ENCODE measurements around the gene HBE1.
"Not testable (repeated sequence)": the region's sequence is repeated elsewhere in the genome, so short reads cannot be mapped to it uniquely, and the experiment has no call there.

HBE1 gene

GRCh38 chr11:5269715-5270147 is at the start of gene HBE1:
HBE1 (minus strand) TSS chr11:5269945; CDS start chr11:5269890, 55 bp downstream.
- H3K4me3 ChIP-seq (ENCODE audit: low read depth, low read length), result no peak within 1 kb of the TSS
- in situ Hi-C loops (cut with HindIII; ENCODE audit: low sequenced_read_pairs), result no loop called here
- no peak for TF ChIP-seq CTCF (IDR thresholded peaks at IDR 0.05; ENCODE audit: low read depth, low read length)
- DNase-seq (ENCODE audit: low read depth, low spot score), result no peak

- DNase-seq (ENCODE audit: low read depth, low spot score), result no peak
- TF ChIP-seq CTCF (IDR thresholded peaks at IDR 0.05; ENCODE audit: low read depth, low read length), result no peak
- no peak overlapping the region for H3K4me3 ChIP-seq (ENCODE audit: low read depth, low read length)
- in situ Hi-C loops (cut with HindIII; ENCODE audit: low sequenced_read_pairs), result no loop called here
These were observed 47.5 kb upstream of the HBE1 start for GRCh38 chr11:5317292-5317691.

GRCh38 chr11:5313326-5314023 is 43.7 kb upstream of the HBE1 start:
- DNase-seq (ENCODE audit: low read depth, low spot score); H3K4me3 ChIP-seq (ENCODE audit: low read depth, low read length); in situ Hi-C loops (cut with HindIII; ENCODE audit: low sequenced_read_pairs): not testable (repeated sequence)

- no peak for DNase-seq (ENCODE audit: low read depth, low spot score)
- TF ChIP-seq CTCF (IDR thresholded peaks at IDR 0.05; ENCODE audit: low read depth, low read length), result no peak
- in situ Hi-C loops (cut with HindIII; ENCODE audit: low sequenced_read_pairs), result no loop called here
- H3K4me3 ChIP-seq (ENCODE audit: low read depth, low read length), result no peak overlapping the region
These were observed 40.7 kb upstream of the HBE1 start for GRCh38 chr11:5310423-5310822.

- no peak for TF ChIP-seq CTCF (IDR thresholded peaks at IDR 0.05; ENCODE audit: low read depth, low read length)
- in situ Hi-C loops (cut with HindIII; ENCODE audit: low sequenced_read_pairs), result no loop called here
- H3K4me3 ChIP-seq (ENCODE audit: low read depth, low read length), result no peak overlapping the region
- DNase-seq (ENCODE audit: low read depth, low spot score), result no peak
These were observed 37.7 kb upstream of the HBE1 start for GRCh38 chr11:5307256-5308019.

- in situ Hi-C loops (cut with HindIII; ENCODE audit: low sequenced_read_pairs), result no loop called here
- no peak for TF ChIP-seq CTCF (IDR thresholded peaks at IDR 0.05; ENCODE audit: low read depth, low read length)
- no peak for DNase-seq (ENCODE audit: low read depth, low spot score)
- no peak overlapping the region for H3K4me3 ChIP-seq (ENCODE audit: low read depth, low read length)
These were observed 34.3 kb upstream of the HBE1 start for GRCh38 chr11:5304046-5304445.

- DNase-seq (ENCODE audit: low read depth, low spot score), result no peak
- TF ChIP-seq CTCF (IDR thresholded peaks at IDR 0.05; ENCODE audit: low read depth, low read length), result no peak
- H3K4me3 ChIP-seq (ENCODE audit: low read depth, low read length), result no peak overlapping the region
- in situ Hi-C loops (cut with HindIII; ENCODE audit: low sequenced_read_pairs), result no loop called here
These were observed 33.9 kb upstream of the HBE1 start for GRCh38 chr11:5303626-5304025.

Measured in astrocyte of the spinal cord (primary cell).